Neural crest cell (in vitro differentiated cells): ENCODE measurements around the gene BMAL1. TPM values are rescaled to one million over a fixed set of nuclear protein-coding genes. Genes with fewer than 3 reads are reported as not detected.
A peak's percentile ranks its signal among the peaks of the same experiment; 100 is the strongest.

Experiments
- DNase-seq: peaks from one replicate; pipeline ENCODE4 v3.0.0; 2021; ENCODE audit warnings: low read depth, mixed read lengths, low spot score
- H3K27ac Mint-ChIP-seq: one replicate; pipeline ENCODE4 v1.8.0; 2021; ENCODE audit warnings: mild to moderate bottlenecking, mixed read lengths; ENCODE audit not compliant: unreplicated experiment
- H3K27me3 Mint-ChIP-seq: 2 replicates; pipeline ENCODE4 v1.8.0; 2021; ENCODE audit warnings: low read depth, mild to moderate bottlenecking, mixed read lengths
- H3K36me3 Mint-ChIP-seq: 2 replicates; pipeline ENCODE4 v1.8.0; 2021; ENCODE audit warnings: low read depth, mild to moderate bottlenecking, mixed read lengths
- H3K4me1 Mint-ChIP-seq: 2 replicates; pipeline ENCODE4 v1.8.0; 2021; ENCODE audit warnings: mixed read lengths
- H3K4me3 Mint-ChIP-seq: one replicate; pipeline ENCODE4 v1.8.0; 2021; ENCODE audit warnings: mild to moderate bottlenecking, mixed read lengths
- H3K9me3 Mint-ChIP-seq: 2 replicates; pipeline ENCODE4 v1.8.0; 2021; ENCODE audit warnings: mixed read lengths
- CTCF ChIP-seq: fragments of 200-600 bp; sonication (generic); conservative IDR thresholded peaks from 2 replicates; pipeline ENCODE4 v1.5.0; 2021; ENCODE audit warnings: antibody characterized with exemption, mild to moderate bottlenecking
- total RNA-seq: library from RNA; stranded (reverse); gene quantifications from 2 replicates; pipeline ENCODE4 v1.2.1, GENCODE V29; 2021

The BMAL1 gene
- total RNA-seq, 1 donor from 2014 or later = 5.1 TPM

GRCh38 chr11:13235895-13236294, 41.7 kb upstream of the BMAL1 start:
- DNase-seq = no peak
- Mint-ChIP-seq H3K4me1 (no peaks in the 10 kb centered on the region), H3K27me3 (no peaks in the 10 kb centered on the region), H3K36me3 (no peaks in the 10 kb centered on the region), H3K9me3 (peaks cover 3% of the 10 kb centered on the region), H3K4me3 (no peak overlapping the region), H3K27ac (no peak overlapping the region)
- no peak for TF ChIP-seq CTCF

GRCh38 chr11:13236626-13237025, 41.0 kb upstream of the BMAL1 start:
- DNase-seq = no peak
- Mint-ChIP-seq H3K4me1 (no peaks in the 10 kb centered on the region), H3K9me3 (peaks cover 3% of the 10 kb centered on the region), H3K36me3 (no peaks in the 10 kb centered on the region), H3K27ac (no peak overlapping the region), H3K27me3 (no peaks in the 10 kb centered on the region), H3K4me3 (no peak overlapping the region)
- no peak for TF ChIP-seq CTCF

GRCh38 chr11:13237761-13238160, 39.8 kb upstream of the BMAL1 start:
- Mint-ChIP-seq H3K27me3 (no peaks in the 10 kb centered on the region), H3K4me1 (no peaks in the 10 kb centered on the region), H3K9me3 (peaks cover 3% of the 10 kb centered on the region), H3K4me3 (no peak overlapping the region), H3K36me3 (no peaks in the 10 kb centered on the region), H3K27ac (no peak overlapping the region)
- no peak for DNase-seq
- TF ChIP-seq CTCF = no peak

- no peak overlapping the region for H3K27ac Mint-ChIP-seq
- H3K36me3 Mint-ChIP-seq = no peaks in the 10 kb centered on the region
- H3K27me3 Mint-ChIP-seq = no peaks in the 10 kb centered on the region
- peaks cover 3% of the 10 kb centered on the region for H3K9me3 Mint-ChIP-seq
- peak; percentile 40 for DNase-seq
- TF ChIP-seq CTCF = peak; percentile 89
- no peak overlapping the region for H3K4me3 Mint-ChIP-seq
- no peaks in the 10 kb centered on the region for H3K4me1 Mint-ChIP-seq
These were observed 38.6 kb upstream of the BMAL1 start for GRCh38 chr11:13238879-13239514.

- TF ChIP-seq CTCF = no peak
- no peak overlapping the region for H3K27ac Mint-ChIP-seq
- H3K9me3 Mint-ChIP-seq = peaks cover 3% of the 10 kb centered on the region
- no peaks in the 10 kb centered on the region for H3K4me1 Mint-ChIP-seq
- H3K27me3 Mint-ChIP-seq = peaks cover 8% of the 10 kb centered on the region
- H3K4me3 Mint-ChIP-seq = no peak overlapping the region
- no peaks in the 10 kb centered on the region for H3K36me3 Mint-ChIP-seq
- DNase-seq = no peak
These were observed 35.0 kb upstream of the BMAL1 start for GRCh38 chr11:13242564-13242963.
